CD8-positive, alpha-beta memory T cell (primary cell): Measurements from ENCODE around the gene RFNG. TPM values are rescaled to one million over a fixed set of nuclear protein-coding genes. Genes with fewer than 3 reads are reported as not detected.

Experiments
- CTCF ChIA-PET: fragments of 350-600 bp; sonication (Branson Sonifier 250); formaldehyde crosslinking; loops from one replicate; lab custom pipeline; 2021; ENCODE audit warnings: antibody characterized with exemption; lab: Charles Lee
- POLR2A ChIA-PET: fragments of 350-600 bp; sonication (Branson Sonifier 250); formaldehyde crosslinking; loops from one replicate; lab custom pipeline; 2021; ENCODE audit warnings: antibody characterized with exemption; lab: Charles Lee
- DNase-seq, 5 donors: peaks; one replicate each; pipeline versions ENCODE4 v3.0.0 to v3.0.0-alpha.2; 2020 to 2022; ENCODE audit warnings: mixed read lengths in 1 of 5
- H3K27ac ChIP-seq: one replicate; pipeline ENCODE4 v1.7.0; 2013; ENCODE audit warnings: low read depth, mild to moderate bottlenecking, low read length, moderate library complexity
- H3K27me3 ChIP-seq: 2 replicates; pipeline ENCODE4 v1.7.0; 2013; ENCODE audit warnings: low read length, mild to moderate bottlenecking; ENCODE audit not compliant: insufficient read depth, poor library complexity, severe bottlenecking
- H3K36me3 ChIP-seq: 2 replicates; pipeline ENCODE4 v1.7.0; 2013; ENCODE audit warnings: mild to moderate bottlenecking, low read length, moderate library complexity; ENCODE audit not compliant: insufficient read depth
- H3K4me1 ChIP-seq: 2 replicates; pipeline ENCODE4 v1.7.0; 2013; ENCODE audit warnings: mild to moderate bottlenecking, low read length, moderate library complexity; ENCODE audit not compliant: insufficient read depth
- H3K4me3 ChIP-seq: 2 replicates; pipeline ENCODE4 v1.7.0; 2013; ENCODE audit warnings: mild to moderate bottlenecking, low read length
- H3K9me3 ChIP-seq: 2 replicates; pipeline ENCODE4 v1.7.0; 2013; ENCODE audit warnings: mild to moderate bottlenecking, low read length
- H3K27ac Mint-ChIP-seq, 8 donors: one replicate each; pipeline ENCODE4 v1.8.0; 2020 to 2021; ENCODE audit warnings: mixed read lengths in 8 of 8, mild to moderate bottlenecking in 6 of 8, inconsistent platforms in 3 of 8, moderate library complexity in 3 of 8
- H3K27me3 Mint-ChIP-seq, 2 donors: one replicate each; pipeline ENCODE4 v1.8.0; 2020 to 2021; ENCODE audit warnings: mixed read lengths in 2 of 2, mild to moderate bottlenecking in 1 of 2, moderate library complexity in 1 of 2
- H3K36me3 Mint-ChIP-seq, 3 donors: one replicate each; pipeline ENCODE4 v1.8.0; 2020 to 2021; ENCODE audit warnings: mixed read lengths in 3 of 3, inconsistent platforms in 1 of 3, mild to moderate bottlenecking in 1 of 3
- H3K4me1 Mint-ChIP-seq, 3 donors: one replicate each; pipeline ENCODE4 v1.8.0; 2020 to 2021; ENCODE audit warnings: mixed read lengths in 3 of 3, inconsistent platforms in 1 of 3, mild to moderate bottlenecking in 1 of 3
- H3K4me3 Mint-ChIP-seq, 7 donors: one replicate each; pipeline ENCODE4 v1.8.0; 2020 to 2021; ENCODE audit warnings: mixed read lengths in 7 of 7, mild to moderate bottlenecking in 6 of 7, moderate library complexity in 4 of 7, inconsistent platforms in 2 of 7
- H3K9me3 Mint-ChIP-seq, 5 donors: one replicate each; pipeline ENCODE4 v1.8.0; 2020 to 2022; ENCODE audit warnings: mixed read lengths in 5 of 5, mild to moderate bottlenecking in 3 of 5, moderate library complexity in 2 of 5, inconsistent platforms in 1 of 5
- polyA plus RNA-seq: library from polyadenylated mRNA; unstranded; fragments of 300-500 nt; fragmentation: Illumina TruSeq; gene quantifications from one replicate; pipeline ENCODE4 v1.2.3, GENCODE V29; 2021
- total RNA-seq, 2 experiments: library from RNA; stranded (reverse); gene quantifications; one replicate each; pipeline ENCODE4 v1.2.3, GENCODE V29; 2021

RFNG gene
- total and polyA plus RNA-seq, 3 experiments from 2014 or later = 7.3 to 19.4 (median 18.1) TPM

DNA sequence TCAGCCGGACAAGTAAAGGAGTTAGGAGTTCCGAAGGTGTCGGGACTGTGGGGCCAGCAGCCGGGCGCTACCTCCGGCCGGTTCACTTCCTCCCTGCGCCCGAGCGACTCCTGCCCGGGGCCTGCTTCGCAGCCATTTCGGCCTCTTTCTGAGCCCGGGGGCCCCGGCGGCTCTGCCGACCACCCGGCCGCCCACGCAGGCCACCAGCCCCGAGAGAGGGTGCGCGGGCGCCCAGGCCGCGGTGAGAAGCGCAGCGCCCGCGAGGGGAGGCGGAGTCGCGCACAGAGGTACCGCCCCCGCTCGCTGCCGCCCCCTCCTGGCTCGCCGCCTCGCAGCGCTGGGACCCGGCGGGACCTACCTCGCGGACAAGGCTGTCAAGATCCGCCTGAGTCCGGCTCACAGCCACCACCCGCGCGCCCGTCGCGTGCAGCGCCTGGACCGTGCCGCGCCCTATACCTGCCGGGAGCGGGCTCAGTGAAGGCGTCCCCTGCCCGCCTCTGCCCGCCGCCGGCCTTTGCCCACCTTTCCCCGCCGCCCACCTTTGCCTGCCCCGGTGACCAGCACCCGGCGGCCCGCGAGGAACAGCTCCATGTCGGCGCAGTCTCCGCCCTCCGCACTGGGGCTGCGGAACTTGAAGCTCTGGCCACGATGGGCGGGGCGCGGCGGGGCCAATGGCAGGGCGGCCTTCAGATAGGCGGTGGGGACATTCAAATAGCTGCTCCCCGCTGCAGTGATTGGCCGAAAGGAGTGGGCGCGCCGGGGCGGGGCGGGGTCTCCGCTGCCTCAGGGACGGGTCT lies 14.3 kb downstream of the RFNG start, which contains the start of gene DCXR:
TSS of gene DCXR (minus strand) at position 606 of the 797 bp plus-strand sequence. CDS start at position 591, 15 bp downstream.
- no peaks in the 10 kb centered on the region for H3K9me3 Mint-ChIP-seq
- no peaks in the 10 kb centered on the region for H3K36me3 ChIP-seq
- ChIA-PET CTCF (interaction anchor here (0.6 to 2.3 kb wide), 22 partner anchors 8 to 335 kb away, joined by 3 to 23 read pairs (median 4); partner anchors contain the start of genes CCDC57, CENPX, GPS1 and LRRC45), POLR2A (interaction anchor here (0.7 to 1.6 kb wide), 9 partner anchors 14 to 255 kb away, joined by 3 to 15 read pairs (median 6); partner anchors contain the start of genes CENPX, DUS1L, FASN and GPS1)
- H3K27me3 ChIP-seq = no peaks in the 10 kb centered on the region
- no peaks in the 10 kb centered on the region for H3K9me3 ChIP-seq
- H3K27ac ChIP-seq = peak within 1 kb of the TSS; percentile 59
- H3K4me3 Mint-ChIP-seq = peak within 1 kb of the TSS; percentile 82 to 97 (median 88)
- H3K27me3 Mint-ChIP-seq = no peaks in the 10 kb centered on the region
- peak within 1 kb of the TSS; percentile 65 for H3K4me3 ChIP-seq
- H3K4me1 Mint-ChIP-seq = peaks cover 16 to 32% (median 22%) of the 10 kb centered on the region in 3 donors
- H3K27ac Mint-ChIP-seq = peak within 1 kb of the TSS; percentile 69 to 96 (median 85)
- peaks cover 16% of the 10 kb centered on the region for H3K4me1 ChIP-seq
- DNase-seq = peak; percentile 92 to 96 (median 95)
- peaks cover 0 to 5% (median 0%) of the 10 kb centered on the region in 3 donors for H3K36me3 Mint-ChIP-seq

DNA sequence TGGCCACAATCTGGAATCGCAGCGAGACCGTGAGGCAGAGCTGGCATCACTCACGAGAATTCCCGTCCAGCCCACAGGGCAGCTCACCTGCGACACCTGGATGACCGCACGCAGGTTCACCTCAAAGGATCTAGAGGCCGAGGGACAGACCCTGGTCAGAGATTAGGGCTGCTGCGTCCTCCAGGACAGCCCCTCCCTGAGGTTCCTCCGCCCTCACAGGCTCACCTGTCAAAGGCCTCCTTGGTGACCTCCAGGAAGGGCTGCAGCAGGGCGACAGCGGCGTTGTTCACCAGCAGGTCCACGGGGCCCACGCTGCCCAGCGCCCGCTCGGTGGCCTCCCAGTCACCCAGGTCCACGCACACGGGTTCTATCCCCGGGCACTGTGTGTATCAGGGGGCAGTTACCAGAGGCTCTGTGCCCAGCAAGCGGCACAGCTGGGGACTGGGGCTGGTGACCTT lies 14.9 kb downstream of the RFNG start:
- H3K27ac ChIP-seq = peak overlapping the region; percentile 59
- H3K27me3 ChIP-seq = no peaks in the 10 kb centered on the region
- Mint-ChIP-seq H3K36me3 (peaks cover 0 to 5% (median 0%) of the 10 kb centered on the region in 3 donors), H3K27me3 (no peaks in the 10 kb centered on the region), H3K4me1 (peaks cover 16 to 32% (median 22%) of the 10 kb centered on the region in 3 donors), H3K9me3 (no peaks in the 10 kb centered on the region), H3K27ac (peak overlapping the region in 2 of 8 donors; percentile 29 to 43), H3K4me3 (peak overlapping the region; percentile 68 to 97 (median 87))
- H3K4me3 ChIP-seq = peak overlapping the region; percentile 65
- DNase-seq = no peak
- ChIA-PET POLR2A (no interaction called here), CTCF (interaction anchor here (0.6 to 2.0 kb wide), 4 partner anchors 14 to 232 kb away, joined by 3 to 16 read pairs (median 4); partner anchors contain the start of genes CENPX and LRRC45)
- H3K4me1 ChIP-seq = peaks cover 16% of the 10 kb centered on the region
- no peaks in the 10 kb centered on the region for H3K9me3 ChIP-seq
- no peaks in the 10 kb centered on the region for H3K36me3 ChIP-seq

DNA sequence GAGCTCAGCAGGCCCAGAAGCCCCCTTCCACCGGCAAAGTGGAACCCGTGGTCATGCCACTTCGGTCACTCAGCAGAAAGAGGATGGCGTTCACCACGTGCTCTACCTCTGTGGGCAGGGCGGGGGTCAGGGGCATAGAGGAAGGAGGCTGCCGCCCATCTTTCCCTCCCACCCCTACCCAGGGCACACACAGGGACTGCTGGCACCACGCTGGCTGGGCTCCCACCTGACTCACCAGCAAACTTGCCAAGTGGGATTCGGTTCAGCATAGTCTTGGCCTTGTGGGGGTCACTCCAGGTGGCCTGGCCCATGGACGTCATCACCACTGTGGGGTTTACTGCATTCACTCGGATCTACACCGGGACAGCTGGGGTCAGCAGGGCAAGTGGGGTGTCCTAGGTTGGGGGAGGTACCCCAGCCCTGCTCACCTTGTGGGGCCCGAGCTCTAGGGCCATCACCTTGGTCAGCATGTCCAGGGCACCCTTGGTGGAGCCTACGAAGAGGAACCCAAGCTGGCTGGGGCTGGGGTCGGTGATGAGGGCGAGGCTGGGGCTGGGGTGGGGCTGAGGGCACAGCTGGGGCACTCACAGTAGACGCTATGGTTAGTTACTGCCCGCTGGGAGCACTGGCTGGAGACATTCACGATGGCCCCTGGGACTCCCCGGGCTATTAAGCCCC lies 15.5 kb downstream of the RFNG start:
- H3K4me1 Mint-ChIP-seq = peaks cover 16 to 32% (median 22%) of the 10 kb centered on the region in 3 donors
- H3K27me3 Mint-ChIP-seq = no peaks in the 10 kb centered on the region
- Histone ChIP-seq H3K9me3 (no peaks in the 10 kb centered on the region), H3K27ac (no peak overlapping the region), H3K4me1 (peaks cover 16% of the 10 kb centered on the region), H3K36me3 (no peaks in the 10 kb centered on the region), H3K4me3 (peak overlapping the region; percentile 65), H3K27me3 (no peaks in the 10 kb centered on the region)
- no peaks in the 10 kb centered on the region for H3K9me3 Mint-ChIP-seq
- ChIA-PET CTCF (interaction anchor here (0.6 to 2.0 kb wide), 4 partner anchors 14 to 233 kb away, joined by 3 to 16 read pairs (median 3); partner anchors contain the start of genes CENPX and LRRC45), POLR2A (interaction anchor here (1.0 kb wide), 1 partner anchor 62 kb away, joined by 4 read pairs; the partner anchor contains the start of gene FASN)
- H3K27ac Mint-ChIP-seq = peak overlapping the region in 3 of 8 donors; percentile 65 to 79 (median 69)
- H3K4me3 Mint-ChIP-seq = peak overlapping the region; percentile 68 to 97 (median 87)
- no peak for DNase-seq
- H3K36me3 Mint-ChIP-seq = peaks cover 0 to 5% (median 0%) of the 10 kb centered on the region in 3 donors

DNA sequence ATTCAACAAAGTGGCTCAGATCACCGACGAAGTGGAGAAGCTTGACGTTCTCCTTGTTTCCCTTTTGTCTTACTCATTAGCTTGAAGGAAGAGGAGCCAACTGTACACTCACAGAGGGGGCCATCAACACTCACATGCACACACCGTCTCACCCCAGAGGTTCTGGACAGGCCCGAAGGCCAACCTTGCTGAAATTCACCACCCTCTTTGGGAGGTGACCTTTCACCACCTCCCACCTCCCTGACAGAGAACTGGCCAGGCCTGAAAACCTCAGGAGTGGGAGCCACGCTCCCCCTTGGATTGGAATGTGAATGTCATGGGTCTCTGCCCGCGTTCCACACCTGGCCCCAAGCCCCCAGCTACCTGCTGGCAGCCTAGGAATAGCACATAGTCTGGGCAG lies 16.1 kb downstream of the RFNG start:
- Mint-ChIP-seq H3K27ac (peak overlapping the region in 4 of 8 donors; percentile 12 to 78 (median 64)), H3K4me1 (peaks cover 16 to 34% (median 22%) of the 10 kb centered on the region in 3 donors), H3K4me3 (peak overlapping the region; percentile 40 to 97 (median 68)), H3K36me3 (peaks cover 0 to 5% (median 0%) of the 10 kb centered on the region in 3 donors), H3K27me3 (no peaks in the 10 kb centered on the region), H3K9me3 (no peaks in the 10 kb centered on the region)
- Histone ChIP-seq H3K4me1 (peaks cover 16% of the 10 kb centered on the region), H3K4me3 (no peak overlapping the region), H3K9me3 (no peaks in the 10 kb centered on the region), H3K27me3 (no peaks in the 10 kb centered on the region), H3K27ac (no peak overlapping the region), H3K36me3 (no peaks in the 10 kb centered on the region)
- POLR2A ChIA-PET = interaction anchor here (1.0 kb wide), 1 partner anchor 63 kb away, joined by 4 read pairs; the partner anchor contains the start of gene FASN
- no peak for DNase-seq
- CTCF ChIA-PET = interaction anchor here (0.9 to 1.2 kb wide), 2 partner anchors 26 to 71 kb away, joined by 3 read pairs; no protein-coding TSS in a partner anchor

DNA sequence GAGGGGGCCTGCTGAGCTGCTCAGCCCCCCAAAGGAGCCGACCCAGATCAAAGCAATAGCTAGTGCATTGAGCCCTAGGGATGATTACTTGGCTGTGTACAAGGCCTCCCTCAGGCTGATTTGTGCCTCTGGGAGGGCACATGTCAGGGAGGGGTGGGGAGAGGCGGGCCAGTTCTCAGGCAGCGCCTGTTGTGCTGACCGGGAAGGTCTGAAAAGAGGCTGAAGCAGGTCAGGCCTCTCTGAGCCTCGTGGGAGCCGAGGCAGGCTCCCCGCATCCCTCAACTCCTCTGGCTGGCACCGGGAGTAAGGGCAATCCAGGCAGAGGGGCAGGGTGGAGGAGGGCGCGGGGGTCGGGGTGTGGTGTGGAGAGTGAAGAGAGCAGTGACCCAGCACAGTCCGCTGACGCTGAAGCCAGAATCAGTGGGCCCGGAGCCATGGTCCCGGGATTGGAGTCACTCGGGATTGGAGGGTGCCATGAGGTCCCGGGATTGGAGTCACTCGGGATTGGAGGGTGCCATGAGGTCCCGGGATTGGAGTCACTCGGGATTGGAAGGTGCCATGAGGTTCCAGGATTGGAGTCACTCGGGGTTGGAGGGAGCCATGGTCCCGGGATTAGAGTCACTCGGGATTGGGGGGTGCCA lies 17.1 kb downstream of the RFNG start:
- Mint-ChIP-seq H3K4me1 (peaks cover 19 to 41% (median 22%) of the 10 kb centered on the region in 3 donors), H3K4me3 (peak overlapping the region in 5 of 7 donors; percentile 18 to 88 (median 68)), H3K27me3 (peaks cover 0 to 4% of the 10 kb centered on the region in 2 donors), H3K27ac (peak overlapping the region in 1 of 8 donors; percentile 69), H3K36me3 (peaks cover 0 to 5% (median 0%) of the 10 kb centered on the region in 3 donors), H3K9me3 (no peaks in the 10 kb centered on the region)
- H3K27ac ChIP-seq = no peak overlapping the region
- CTCF ChIA-PET = interaction anchor here (0.9 to 1.2 kb wide), 2 partner anchors 25 to 72 kb away, joined by 3 read pairs; no protein-coding TSS in a partner anchor
- H3K27me3 ChIP-seq = no peaks in the 10 kb centered on the region
- H3K9me3 ChIP-seq = no peaks in the 10 kb centered on the region
- DNase-seq = no peak
- H3K4me1 ChIP-seq = peaks cover 23% of the 10 kb centered on the region
- no peaks in the 10 kb centered on the region for H3K36me3 ChIP-seq
- POLR2A ChIA-PET = no interaction called here
- no peak overlapping the region for H3K4me3 ChIP-seq

DNA sequence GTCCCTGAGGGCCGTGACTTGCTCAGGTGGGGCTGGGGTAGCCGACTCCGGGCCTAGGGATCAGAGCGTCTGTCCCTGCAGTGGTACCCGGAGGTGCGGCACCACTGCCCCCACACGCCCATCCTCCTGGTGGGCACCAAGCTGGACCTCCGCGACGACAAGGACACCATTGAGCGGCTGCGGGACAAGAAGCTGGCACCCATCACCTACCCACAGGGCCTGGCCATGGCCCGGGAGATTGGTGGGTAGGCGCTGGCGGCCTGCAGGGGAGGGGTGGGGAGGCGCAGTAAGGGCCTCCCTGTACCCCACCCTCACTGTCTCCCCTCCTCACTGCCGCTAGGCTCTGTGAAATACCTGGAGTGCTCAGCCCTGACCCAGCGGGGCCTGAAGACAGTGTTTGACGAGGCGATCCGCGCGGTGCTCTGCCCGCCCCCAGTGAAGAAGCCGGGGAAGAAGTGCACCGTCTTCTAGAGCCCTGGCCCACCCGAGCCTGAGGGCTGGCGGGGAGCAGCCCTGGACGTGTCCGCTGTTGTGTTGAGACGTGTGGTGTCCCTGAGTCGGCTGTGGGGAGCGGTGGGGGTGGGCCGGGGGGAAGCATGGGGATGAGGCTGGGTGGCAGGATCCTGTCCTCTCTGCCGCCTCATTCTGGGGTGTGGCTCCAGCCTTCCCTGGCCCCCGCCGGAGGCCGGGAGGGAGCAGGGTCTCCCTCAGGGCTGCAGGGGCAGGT lies 18.1 kb downstream of the RFNG start:
- Histone ChIP-seq H3K27ac (no peak overlapping the region), H3K9me3 (no peaks in the 10 kb centered on the region), H3K4me3 (no peak overlapping the region), H3K27me3 (no peaks in the 10 kb centered on the region), H3K36me3 (no peaks in the 10 kb centered on the region), H3K4me1 (peaks cover 23% of the 10 kb centered on the region)
- CTCF ChIA-PET = no interaction called here
- Mint-ChIP-seq H3K27me3 (peaks cover 0 to 4% of the 10 kb centered on the region in 2 donors), H3K27ac (peak overlapping the region in 1 of 8 donors; percentile 72), H3K36me3 (peaks cover 0 to 5% (median 0%) of the 10 kb centered on the region in 3 donors), H3K9me3 (no peaks in the 10 kb centered on the region), H3K4me3 (peak overlapping the region in 2 of 7 donors; percentile 40 to 60), H3K4me1 (peaks cover 16 to 38% (median 17%) of the 10 kb centered on the region in 3 donors)
- POLR2A ChIA-PET = no interaction called here
- no peak for DNase-seq
